Measurements from ENCODE around the gene LPAR1.

- TF ChIP-seq CTCF (IDR thresholded peaks at IDR 0.05) = no peak
- no peak for TF ChIP-seq EZH2 (IDR thresholded peaks at IDR 0.05)
- TF ChIP-seq EZH2phosphoT487 (IDR thresholded peaks at IDR 0.05) = no peak
These were observed 37.8 kb upstream of the LPAR1 start for GRCh38 chr9:111076042-111076441.
